Fibroblast of skin of left quadriceps (primary cell): ENCODE measurements around the gene ZNF143.
"Not testable (repeated sequence)": the region's sequence is repeated elsewhere in the genome, so short reads cannot be mapped to it uniquely, and the experiment has no call there.

Experiments
- DNase-seq, 2 experiments: peaks; one replicate each; pipeline ENCODE4 v3.0.0-alpha.2; 2013; ENCODE audit warnings: low read depth in 2 of 2

ZNF143 gene

DNA sequence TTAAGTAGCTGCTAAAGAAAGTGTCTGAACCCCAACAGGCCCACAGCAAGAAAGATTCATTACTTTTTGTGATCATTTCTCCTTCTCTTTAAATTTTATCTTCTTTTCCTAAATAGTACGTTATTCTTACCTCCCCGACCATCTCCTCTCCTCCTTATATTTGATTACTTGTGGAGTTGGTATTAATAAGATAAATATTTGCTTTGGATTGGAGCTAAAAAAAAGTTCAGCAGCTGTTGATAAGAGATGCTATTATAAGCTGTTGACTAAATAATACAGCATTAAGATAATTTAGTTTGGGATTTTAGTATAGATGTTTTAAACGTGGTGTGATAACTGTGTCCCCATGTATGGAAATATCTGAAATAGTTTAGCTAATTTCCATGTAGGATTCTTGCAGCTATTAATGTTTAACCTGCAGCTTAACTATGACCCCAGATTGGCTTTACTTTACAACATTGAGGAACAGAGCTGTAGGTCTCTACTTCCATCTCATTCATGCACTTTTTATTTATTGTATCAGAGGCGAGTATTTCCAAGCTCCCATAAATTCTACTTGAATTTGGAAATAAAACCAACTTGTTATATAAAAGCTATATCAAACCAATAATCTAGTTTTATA is 37.8 kb downstream of the ZNF143 start:
- no peak for DNase-seq

DNA sequence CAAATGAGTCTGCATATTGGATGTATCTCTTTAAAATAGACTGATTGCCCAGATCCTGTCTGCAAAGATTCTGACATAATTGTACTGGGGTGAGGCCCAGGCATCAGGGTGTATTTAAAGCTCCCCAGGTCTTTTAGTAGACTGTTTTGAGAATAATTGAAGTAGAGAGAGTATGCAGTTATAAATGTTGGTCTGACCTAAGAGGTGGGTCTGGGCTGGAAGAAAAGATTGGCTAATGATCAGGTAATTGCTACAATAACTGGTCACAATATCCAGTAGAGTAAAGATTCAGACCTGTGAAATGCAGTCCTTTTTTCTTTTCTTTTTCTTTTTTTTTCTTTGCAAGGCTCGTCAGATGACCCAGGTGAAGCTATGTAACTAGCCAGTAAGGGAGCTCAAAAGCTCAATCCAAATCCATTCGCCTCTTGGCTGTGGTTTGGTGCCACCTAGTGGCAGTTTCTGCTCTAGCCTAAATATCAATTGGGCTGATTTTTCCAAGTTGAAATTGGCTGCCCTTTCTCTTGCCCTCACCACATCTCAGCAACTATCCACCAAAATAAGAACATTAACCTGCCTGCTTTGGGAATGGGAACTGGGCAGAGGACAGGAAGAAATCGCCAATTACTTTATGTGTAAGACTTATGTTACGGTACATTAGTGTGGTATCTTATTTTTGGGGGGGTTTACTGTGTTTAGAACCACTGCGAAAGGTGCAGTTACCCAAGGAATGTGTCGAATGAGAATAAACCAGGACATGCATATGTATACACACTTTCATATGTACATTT is 45.9 kb downstream of the ZNF143 start:
- peak; percentile 52 to 56 for DNase-seq

DNA sequence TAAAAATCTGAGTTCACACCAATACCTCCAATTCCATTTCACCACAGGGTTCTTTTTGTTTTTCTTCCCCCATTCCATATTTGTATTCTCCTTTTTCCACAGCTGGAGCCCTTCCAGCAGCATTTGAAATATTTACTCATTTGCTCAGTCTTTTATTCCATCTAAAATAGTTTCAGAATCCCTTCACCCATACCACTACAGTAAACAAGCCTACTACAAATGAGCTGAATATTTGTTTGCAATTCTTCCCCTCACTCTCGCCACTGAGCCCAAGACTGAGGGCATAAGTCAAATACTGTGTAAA is 46.4 kb downstream of the ZNF143 start:
- no peak for DNase-seq

DNA sequence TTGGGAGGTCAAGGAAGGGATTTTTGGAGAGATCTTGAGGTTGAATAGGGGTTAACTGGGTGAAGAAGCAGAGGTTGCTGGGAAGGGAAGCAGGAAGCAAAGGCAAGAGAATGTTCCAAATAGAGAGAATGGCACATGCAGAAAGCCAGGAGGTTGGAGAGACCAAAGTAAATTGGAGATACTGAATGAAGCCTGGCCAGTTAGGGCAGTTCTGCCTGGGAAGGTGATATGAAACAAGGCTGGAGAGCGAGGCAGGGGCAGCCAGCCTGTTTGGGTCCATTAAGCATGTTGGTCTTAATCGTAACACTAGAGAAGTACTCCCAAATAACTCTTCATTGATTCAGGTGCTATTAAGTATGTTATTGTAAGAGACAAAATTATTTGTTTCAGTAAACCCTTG is 48.2 kb downstream of the ZNF143 start:
- DNase-seq, result no peak

DNA sequence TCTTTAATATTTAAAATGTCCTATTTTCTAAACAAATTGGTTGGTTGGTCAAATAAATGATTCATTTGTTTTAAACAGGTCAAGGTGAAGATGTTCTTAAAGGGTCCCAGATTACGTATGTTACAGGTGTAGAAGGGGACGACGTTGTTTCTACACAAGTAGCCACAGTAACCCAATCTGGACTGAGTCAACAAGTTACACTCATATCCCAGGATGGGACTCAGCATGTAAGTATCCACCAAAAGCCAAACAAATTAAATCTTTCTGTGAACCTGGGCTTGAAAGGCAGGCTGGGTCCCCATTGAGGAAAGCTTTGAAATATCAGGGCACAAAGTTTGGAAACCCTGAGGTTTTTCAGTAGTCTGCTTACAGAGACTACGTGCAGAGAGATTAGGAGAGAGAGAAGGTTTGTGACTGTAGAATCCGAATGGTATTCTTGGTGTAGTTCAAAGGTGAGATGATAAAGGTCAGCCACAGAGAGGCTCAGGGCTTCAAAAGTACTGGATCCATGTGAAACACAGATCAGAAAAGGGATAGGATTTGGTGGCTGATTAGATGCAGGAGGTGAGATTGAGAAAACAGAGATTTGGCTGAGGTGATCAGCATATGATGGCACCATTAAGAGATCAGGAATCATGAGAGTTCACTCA is 51.7 kb downstream of the ZNF143 start:
- DNase-seq, result no peak

DNA sequence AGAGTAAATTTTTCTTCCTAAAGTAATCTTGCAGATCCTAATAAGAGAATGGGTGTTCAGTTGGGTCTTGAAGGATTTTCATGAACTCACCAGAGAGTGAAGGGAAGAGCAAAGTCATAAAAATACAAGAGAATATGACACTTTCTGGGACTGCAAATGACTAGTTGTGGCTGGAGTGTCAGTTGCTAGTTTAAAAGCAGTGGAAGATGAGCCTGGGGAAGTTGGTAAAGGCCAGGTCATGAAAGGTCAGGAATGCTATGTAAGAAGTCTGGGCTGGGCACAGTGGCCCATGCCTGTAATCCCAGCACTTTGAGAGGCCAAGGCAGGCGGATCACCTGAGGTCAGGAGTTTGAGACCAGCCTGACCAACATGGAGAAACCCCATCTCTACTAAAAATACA is 53.8 kb downstream of the ZNF143 start:
- not testable (repeated sequence) for DNase-seq

DNA sequence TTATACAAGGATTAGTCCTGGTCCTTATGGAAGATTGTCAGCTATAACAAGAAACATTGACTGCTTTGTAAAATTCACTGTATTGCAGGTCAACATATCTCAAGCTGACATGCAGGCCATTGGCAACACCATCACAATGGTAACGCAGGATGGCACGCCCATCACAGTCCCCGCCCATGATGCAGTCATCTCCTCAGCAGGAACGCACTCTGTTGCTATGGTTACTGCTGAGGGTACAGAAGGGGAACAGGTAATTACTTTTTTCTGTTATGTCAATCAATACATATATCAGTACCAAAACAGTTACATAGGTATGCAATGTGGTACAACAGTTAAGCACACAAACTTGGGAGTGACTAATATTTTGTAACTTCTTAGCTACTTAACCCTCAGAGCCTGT is 55.3 kb downstream of the ZNF143 start:
- DNase-seq, result no peak

DNA sequence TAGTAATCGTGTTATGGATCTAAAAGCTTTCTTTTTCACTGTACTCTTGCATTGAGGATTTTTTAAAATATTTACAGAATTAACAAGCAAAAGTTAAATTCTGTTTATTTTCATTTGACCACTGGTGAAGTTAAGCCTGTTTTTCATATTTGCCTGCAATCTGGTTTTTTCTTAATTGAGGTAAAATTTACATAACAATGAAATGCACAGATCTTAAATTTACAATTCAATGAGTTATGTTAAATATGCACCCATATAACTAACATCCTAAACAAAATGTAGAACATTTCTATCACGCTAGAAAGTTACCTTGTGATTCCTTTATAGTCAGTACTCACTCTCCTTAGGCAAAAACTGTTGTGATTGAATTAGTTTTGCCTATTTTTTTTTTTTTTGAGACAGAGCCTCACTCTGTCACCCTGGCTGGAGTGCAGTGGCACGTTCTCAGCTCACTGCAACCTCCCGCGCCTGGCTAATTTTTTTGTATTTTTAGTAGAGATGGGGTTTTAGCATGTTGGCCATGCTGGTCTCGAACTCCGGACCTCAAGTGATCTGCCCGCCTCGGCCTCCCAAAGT is 58.1 kb downstream of the ZNF143 start:
- DNase-seq, result no peak

DNA sequence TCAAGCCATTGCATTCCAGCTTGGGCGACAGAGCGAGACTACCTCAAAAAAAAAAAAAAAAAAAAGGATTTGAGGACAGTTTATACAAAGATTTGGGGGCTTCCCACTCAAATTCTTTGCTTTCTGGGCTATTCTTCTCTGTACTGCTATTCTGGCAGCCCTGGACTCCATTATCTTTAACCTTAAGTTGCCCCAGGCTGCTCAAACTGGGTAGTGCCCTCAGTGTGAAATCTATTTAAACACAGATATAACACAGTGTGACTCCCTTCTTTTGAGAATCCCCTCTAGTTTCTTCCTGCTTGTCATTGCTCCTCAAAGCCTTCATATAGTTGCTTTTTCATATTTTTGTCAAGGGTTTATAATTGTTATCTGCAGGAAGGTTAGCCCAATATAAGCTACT is 63.2 kb downstream of the ZNF143 start:
- DNase-seq, result no peak

DNA sequence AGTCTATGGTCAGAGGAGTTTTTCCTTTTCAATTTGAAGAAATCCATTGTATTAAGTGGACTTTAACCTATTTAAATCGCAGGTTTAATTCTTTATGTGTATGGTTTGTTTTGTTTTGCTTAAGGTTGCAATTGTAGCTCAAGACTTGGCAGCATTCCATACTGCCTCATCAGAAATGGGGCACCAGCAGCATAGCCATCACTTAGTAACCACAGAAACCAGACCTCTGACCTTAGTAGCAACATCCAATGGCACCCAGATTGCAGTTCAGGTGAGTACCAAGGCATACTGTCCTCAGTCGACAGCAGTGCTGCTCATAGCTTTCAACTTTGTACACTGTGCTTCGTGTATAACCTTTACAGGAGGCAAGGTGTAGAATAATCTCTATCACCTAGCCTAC is 64.3 kb downstream of the ZNF143 start:
- no peak for DNase-seq

DNA sequence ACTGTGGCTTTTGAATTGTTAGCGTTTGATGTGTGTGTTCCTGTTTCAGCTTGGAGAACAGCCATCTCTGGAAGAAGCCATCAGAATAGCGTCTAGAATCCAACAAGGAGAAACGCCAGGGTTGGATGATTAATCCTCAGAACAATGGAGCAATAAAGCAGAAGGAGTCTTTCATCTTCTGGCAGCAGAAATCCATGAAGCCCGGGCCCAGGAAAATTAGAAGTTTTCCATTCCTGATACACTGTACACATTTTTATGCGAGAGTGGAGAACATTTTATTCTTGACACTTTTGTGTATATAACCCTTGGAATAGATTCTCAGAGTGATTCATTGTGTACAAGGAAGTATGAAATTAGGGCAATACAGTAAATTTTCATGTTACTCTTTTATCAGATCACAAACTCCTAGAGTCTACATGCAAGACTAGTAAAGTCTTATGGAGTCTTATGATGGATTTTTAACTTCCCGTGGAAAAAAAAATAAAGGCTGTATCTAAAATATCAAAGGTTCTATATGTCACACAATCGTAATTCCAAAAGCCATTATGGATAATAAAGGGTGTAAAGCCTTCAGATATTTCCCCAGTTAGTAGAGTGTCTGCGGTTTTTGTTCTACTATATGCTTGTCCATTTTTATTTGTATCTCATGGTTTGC is 66.8 kb downstream of the ZNF143 start:
- DNase-seq, result peak; percentile 68 to 73

DNA sequence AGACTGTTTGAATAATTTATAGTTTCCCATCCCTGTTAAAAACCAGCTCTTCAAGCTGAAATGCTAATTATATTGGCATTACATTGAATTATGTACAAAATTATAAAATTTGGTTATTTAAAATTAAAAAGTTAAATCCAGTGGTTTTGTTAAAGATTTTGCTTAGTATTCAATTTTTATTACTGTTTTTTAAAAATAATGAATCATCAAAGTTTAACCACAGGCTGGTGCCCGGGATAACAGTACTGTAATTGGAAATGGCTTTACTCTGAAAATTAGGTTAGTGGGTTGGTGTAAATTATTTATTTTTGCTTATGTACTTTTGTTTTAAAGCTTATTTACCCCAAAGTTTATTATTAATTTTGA is 67.3 kb downstream of the ZNF143 start:
- DNase-seq, result no peak

DNA sequence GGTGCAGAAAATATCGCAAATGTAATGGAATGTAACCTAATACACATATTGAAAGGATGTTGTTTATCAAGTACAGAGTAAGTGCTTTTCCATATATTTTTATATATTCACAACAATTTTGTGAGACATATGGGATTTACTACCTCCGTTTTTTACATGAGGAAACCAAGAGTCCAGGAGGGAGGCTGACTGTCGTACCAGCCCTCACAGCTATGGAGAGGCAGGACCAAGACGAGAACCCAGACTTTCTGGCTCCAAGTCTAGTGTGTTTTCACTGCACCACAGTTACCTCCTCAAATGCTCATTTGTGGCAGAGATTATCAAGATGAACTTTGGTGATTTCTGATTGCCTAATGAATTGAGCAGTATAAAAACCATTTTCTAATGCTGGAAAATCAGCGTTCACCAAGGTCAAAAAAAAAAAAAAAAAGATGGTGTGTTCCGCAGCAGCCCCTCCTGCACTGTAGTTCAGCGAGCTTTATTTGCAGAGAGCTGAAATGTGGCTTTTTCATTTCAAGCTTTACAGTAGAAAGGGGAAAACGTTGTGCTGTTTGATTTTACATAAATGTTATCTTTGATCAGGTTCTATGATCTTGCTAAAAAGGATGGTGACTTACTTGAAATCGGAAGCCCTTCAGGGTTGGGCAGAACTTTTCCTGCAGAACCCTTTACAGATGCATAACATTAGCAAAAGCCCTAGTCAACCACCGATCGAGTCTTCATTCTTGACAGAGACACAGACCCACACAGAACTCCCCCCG is 67.9 kb downstream of the ZNF143 start:
- no peak for DNase-seq

DNA sequence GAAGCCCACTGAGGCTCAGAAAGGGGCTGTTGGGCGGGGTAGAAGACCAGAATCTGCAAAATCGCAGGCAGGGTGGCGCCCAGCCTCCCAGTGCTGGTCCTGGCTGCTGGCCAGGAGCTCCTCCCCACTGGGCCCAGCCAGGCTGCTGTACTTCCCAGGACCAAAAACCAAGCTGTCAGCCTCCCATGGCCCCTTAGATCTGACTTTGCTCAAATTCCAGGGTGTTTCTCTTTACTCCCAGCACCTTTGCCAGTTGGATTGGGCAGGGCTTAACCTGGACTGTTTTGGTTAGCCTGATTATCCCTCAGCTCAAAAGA is 68.5 kb downstream of the ZNF143 start:
- DNase-seq, result no peak

DNA sequence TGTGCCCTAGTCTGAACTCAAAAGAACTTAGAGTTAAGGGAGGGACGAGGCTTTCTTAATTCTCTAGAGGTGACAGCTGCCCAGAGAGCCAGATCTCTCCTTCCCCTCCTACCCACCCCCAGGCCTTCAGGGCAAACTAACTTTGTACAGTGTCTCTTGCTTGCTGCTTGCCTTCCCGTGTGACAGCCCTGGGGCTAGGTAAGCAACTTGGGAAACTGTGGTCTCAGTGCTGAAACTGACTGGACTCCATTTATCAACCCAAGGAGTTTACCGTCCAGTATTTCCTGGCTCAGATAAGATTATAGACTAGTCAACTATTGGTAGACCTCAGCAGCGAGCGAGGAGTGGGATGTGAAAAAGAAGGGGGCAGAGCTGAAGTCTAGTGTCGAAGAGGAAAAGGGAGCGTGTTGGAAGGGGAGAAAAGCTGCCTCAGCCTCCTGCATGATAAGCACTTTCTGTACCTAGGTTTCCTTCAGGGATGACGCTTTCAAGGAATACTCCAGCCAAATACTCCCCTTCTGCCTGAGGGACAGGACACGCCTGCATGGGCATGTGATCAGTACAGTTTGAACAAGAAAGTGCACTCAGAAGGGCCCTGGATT is 69.3 kb downstream of the ZNF143 start:
- DNase-seq, result no peak

DNA sequence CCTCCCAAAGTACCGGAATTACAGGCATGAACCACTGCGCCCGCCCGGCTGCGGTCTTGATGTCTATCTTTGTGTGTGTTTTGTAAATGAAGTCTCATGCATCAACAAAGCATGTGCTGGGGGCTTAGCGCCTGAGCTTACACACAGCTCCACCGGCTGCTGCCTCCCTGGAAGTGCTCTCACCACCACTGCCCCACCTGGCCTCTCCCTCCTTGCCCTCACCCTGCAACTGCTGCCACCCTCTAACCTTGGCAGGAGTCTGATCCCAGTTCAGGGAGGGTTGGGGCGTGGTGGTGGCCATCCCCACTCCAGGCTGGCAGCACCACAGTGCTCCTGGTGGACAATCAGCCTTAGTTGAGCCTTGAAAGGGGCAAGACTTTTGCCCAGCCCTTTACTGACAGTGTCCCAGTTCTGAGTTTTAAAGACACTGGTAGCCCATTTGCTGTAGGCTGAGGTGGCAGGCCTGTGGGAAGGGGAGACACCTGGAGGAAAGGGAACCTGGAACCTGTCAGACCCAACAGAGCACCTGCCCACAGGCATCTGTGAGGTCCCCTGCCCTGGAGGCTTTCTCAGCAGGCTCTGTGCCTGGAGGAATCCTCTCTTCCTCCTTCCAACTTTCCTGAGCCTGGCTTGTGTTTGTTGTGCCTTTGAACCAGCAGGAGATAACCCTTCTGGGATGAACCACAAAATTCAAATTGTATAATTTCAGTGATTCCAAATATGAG is 70.3 kb downstream of the ZNF143 start:
- no peak for DNase-seq

DNA sequence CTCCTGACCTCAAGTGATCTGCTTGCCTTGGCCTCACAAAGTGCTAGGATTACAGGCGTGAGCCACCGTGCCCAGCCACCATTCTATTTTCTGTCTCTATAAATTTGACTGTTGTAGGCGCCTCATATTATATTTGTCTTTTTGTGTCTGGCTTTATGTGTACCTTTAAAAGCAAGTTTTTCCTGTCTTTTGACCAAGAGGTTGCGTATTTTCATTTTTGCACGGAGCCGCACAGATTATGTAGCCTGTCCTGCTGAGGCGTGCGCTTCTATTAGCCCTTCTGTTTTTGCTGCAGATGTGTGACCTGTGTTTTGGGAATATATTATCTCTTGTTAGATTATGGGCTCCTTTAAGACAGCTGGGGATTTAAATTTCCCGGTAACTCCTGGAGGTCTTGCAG is 72.2 kb downstream of the ZNF143 start:
- DNase-seq, result no peak

DNA sequence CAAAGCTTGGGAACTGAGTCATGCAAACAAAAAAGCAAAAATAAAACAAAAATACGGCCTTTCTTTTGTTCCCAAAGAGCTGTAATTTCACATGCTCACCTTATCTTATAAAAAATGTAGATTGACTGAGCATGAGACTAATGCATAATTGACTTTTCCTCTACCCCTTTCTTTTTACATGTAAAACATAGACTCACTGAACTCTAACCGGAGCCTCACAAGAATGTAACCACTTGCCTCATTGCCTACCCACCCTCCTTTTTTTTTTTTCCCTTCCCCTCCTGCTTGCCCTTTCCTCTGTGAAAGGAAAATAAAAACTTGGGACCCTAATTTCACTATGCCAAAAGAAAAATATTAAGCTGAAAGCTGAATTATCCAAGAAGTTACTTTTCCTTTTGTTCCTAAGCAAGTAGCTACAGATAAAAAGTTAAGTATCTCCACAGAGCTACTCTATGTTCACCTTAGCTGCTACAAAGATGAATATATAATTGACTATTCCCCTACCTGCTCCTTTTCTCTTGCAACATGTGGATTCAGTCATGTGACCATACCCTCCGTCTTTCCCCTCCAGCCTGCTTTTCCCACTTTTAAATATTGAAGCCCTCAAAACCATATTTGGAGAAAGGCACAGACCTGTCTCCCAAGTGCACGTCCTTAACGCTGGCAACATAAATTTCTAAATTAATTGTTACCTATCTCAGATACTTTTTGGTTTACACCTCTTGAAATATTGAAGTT is 73.1 kb downstream of the ZNF143 start:
- no peak for DNase-seq

DNA sequence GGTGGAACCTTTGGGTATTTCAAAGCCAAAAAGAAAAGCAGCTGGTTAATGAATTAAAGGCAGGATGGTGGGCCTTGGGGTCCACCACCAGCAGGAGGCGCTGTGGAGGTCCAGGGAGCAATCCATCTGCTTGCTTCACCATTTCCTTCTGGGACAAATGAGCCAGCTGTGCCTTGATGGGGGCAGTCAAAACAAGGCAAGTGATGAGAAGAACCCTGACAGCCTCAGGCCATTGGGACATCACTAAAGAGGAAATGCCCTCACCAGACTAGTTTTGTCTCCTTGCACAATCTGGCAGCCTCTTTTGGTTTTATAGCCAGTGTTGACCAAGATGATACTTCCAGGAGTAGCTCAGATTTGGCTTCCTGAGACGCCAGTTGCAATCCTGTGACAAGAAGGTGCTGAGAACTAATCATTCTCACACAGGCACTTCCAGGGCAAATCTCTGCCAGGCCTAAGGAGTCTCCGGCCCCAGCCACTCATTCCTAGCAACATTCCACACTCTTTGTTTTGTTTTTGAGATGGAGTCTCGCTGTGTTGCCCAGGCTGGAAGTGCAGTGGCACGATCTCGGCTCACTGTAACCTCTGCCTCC is 74.5 kb downstream of the ZNF143 start:
- no peak for DNase-seq

DNA sequence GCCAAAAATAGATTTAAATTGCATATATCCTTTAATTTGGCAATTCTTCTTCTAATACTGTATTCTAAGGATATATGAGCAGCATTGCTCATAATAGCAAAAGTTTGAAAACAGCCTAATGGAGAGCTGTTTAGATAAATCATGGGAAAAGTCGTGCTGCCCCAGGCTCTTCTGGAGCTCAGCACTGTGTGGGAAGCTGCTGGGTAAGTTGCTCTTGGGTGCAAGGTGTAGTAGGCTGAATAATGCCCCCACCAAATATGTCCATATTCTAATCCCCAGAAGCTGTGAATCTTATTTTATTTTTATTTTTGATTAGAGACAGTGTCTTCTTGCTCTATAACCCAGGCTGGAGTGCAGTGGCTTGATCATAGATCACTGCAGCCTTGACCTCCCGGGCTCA is 77.7 kb downstream of the ZNF143 start:
- DNase-seq, result no peak
